HG03571 (cell line): ENCODE measurements around the gene CCDC170.
"Not testable (repeated sequence)": the region's sequence is repeated elsewhere in the genome, so short reads cannot be mapped to it uniquely, and the experiment has no call there.

Experiments used
- ATAC-seq: cut with Tn5 transposase; IDR thresholded peaks from one replicate; pipeline ENCODE4 v1.9.1; 2021; ENCODE audit not compliant: unreplicated experiment

Gene CCDC170

GRCh38 chr6:151494235-151494935, 568 bp downstream of the CCDC170 start:
- ATAC-seq = no peak

GRCh38 chr6:151494936-151495320, 1.1 kb downstream of the CCDC170 start:
- ATAC-seq = no peak

- no peak for ATAC-seq
Measured at GRCh38 chr6:151495380-151495779, 1.6 kb downstream of the CCDC170 start.

- ATAC-seq = no peak
Measured at GRCh38 chr6:151497905-151498304, 4.1 kb downstream of the CCDC170 start.

GRCh38 chr6:151498327-151498726, 4.5 kb downstream of the CCDC170 start:
- ATAC-seq = peak; percentile 74

- ATAC-seq = no peak
Measured at GRCh38 chr6:151499551-151499950, 5.7 kb downstream of the CCDC170 start.

GRCh38 chr6:151501511-151502136, 7.8 kb downstream of the CCDC170 start:
- ATAC-seq = no peak

GRCh38 chr6:151502499-151502898, 8.7 kb downstream of the CCDC170 start:
- ATAC-seq = no peak

- ATAC-seq = no peak
Measured at GRCh38 chr6:151506761-151507160, 12.9 kb downstream of the CCDC170 start.

GRCh38 chr6:151509048-151509447, 15.2 kb downstream of the CCDC170 start:
- no peak for ATAC-seq

- no peak for ATAC-seq
Measured at GRCh38 chr6:151512481-151512880, 18.7 kb downstream of the CCDC170 start.

GRCh38 chr6:151514000-151514730, 20.3 kb downstream of the CCDC170 start:
- ATAC-seq = no peak

- ATAC-seq = not testable (repeated sequence)
Measured at GRCh38 chr6:151518992-151519391, 25.2 kb downstream of the CCDC170 start.

GRCh38 chr6:151523034-151523433, 29.2 kb downstream of the CCDC170 start:
- no peak for ATAC-seq

GRCh38 chr6:151524059-151524458, 30.2 kb downstream of the CCDC170 start:
- ATAC-seq = no peak

- no peak for ATAC-seq
Measured at GRCh38 chr6:151534576-151534975, 40.8 kb downstream of the CCDC170 start.

- no peak for ATAC-seq
Measured at GRCh38 chr6:151535476-151536187, 41.8 kb downstream of the CCDC170 start.

GRCh38 chr6:151536188-151536479, 42.3 kb downstream of the CCDC170 start:
- ATAC-seq = no peak

- ATAC-seq = no peak
Measured at GRCh38 chr6:151537556-151537955, 43.7 kb downstream of the CCDC170 start.

- no peak for ATAC-seq
Measured at GRCh38 chr6:151539506-151540268, 45.9 kb downstream of the CCDC170 start.

- ATAC-seq = no peak
Measured at GRCh38 chr6:151544453-151544852, 50.6 kb downstream of the CCDC170 start.
